ENCODE results near the gene HAL.
A peak's percentile ranks its signal among the peaks of the same experiment; 100 is the strongest.

Gene HAL

GRCh38 chr12:95943330-95943842, 52.8 kb downstream of the HAL start, which contains the start of gene AMDHD1:
TSS of gene AMDHD1 (plus strand) at chr12:95943331. CDS start at chr12:95943399, 68 bp downstream.
- DNase-seq (ENCODE audit: insufficient read length, low spot score) (peak; percentile 51), FAIRE-seq (no peak)

- FAIRE-seq: peak; percentile 93
These were observed 53.4 kb downstream of the HAL start, which contains the start of gene CCDC38 for GRCh38 chr12:95942524-95943329. TSS of gene CCDC38 (minus strand) at chr12:95942614. CDS start at chr12:95936509, 6,105 bp downstream.

GRCh38 chr12:95942101-95942523, 54.0 kb downstream of the HAL start:
- FAIRE-seq (no peak), DNase-seq (ENCODE audit: insufficient read length, low spot score) (no peak)

More at GRCh38 chr12:95942524-95943329, 53.4 kb downstream of the HAL start, which contains the start of gene CCDC38:
- peak; percentile 92 for DNase-seq (ENCODE audit: insufficient read length, low spot score)

GRCh38 chr12:95940514-95940913, 55.6 kb downstream of the HAL start:
- DNase-seq (ENCODE audit: insufficient read length, low spot score) (no peak), FAIRE-seq (no peak)

Data from GM19239 (cell line).